Prostate gland (tissue), 2 donors: ENCODE results near the gene PSME1. TPM values are rescaled to one million over a fixed set of nuclear protein-coding genes. Genes with fewer than 3 reads are reported as not detected.
A peak's percentile ranks its signal among the peaks of the same experiment; 100 is the strongest.

Experiments used
- DNase-seq: peaks from one replicate; pipeline ENCODE4 v3.0.0-alpha.2; 2019; ENCODE audit warnings: low spot score
- H3K27ac ChIP-seq, 2 donors: fragments of 200-600 bp; sonication (generic); 2 replicates each; pipeline ENCODE4 v1.5.1; 2017 to 2019
- H3K27me3 ChIP-seq: fragments of 200-600 bp; sonication (generic); replicated peaks from 2 replicates; pipeline ENCODE4 v1.5.1; 2019; ENCODE audit not compliant: insufficient read depth
- H3K36me3 ChIP-seq, 2 donors: fragments of 200-600 bp; sonication (generic); 1 replicate in 1 of 2; 2 replicates in 1 of 2; pipeline versions ENCODE4 v1.5.1 to v1.8.1; 2017 to 2019
- H3K4me1 ChIP-seq: fragments of 200-600 bp; sonication (generic); replicated peaks from 2 replicates; pipeline ENCODE4 v1.5.1; 2019
- H3K4me3 ChIP-seq, 2 donors: fragments of 200-600 bp; sonication (generic); 2 replicates each; pipeline ENCODE4 v1.5.1; 2017 to 2019
- H3K9me3 ChIP-seq: fragments of 200-600 bp; sonication (generic); 2 replicates; pipeline ENCODE4 v1.5.1; 2017
- CTCF ChIP-seq, 4 experiments: fragments of 200-600 bp in 2 of 4; fragments of 450-650 bp in 2 of 4; sonication (generic) in 2 of 4; IDR thresholded peaks; 1 replicate in 3 of 4; 2 replicates in 1 of 4; pipeline ENCODE4 v1.5.1; 2016 to 2019; ENCODE audit warnings: antibody characterized with exemption in 4 of 4, mild to moderate bottlenecking in 2 of 4, moderate library complexity in 2 of 4
- POLR2A ChIP-seq: fragments of 450-650 bp; IDR thresholded peaks from one replicate; pipeline ENCODE4 v1.6.1; 2016; ENCODE audit warnings: antibody characterized with exemption, mild to moderate bottlenecking
- POLR2AphosphoS5 ChIP-seq: sonication (generic); formaldehyde crosslinking; IDR thresholded peaks from one replicate; pipeline ENCODE4 v1.6.1; 2017; ENCODE audit warnings: antibody characterized with exemption
- WGBS: methylation state at CpG from one replicate; pipeline ENCODE4 v1.1.5; 2018; 5-methylcytosine and 5-hydroxymethylcytosine counted together
- intact Hi-C: fragments of 100-400 bp; cut with DNase I; formaldehyde crosslinking; loops from one replicate; pipeline ENCODE4 v1.14.2; 2022
- total RNA-seq, 2 donors: library from RNA; depleted of rRNA; stranded (reverse); fragments of >200 nt; gene quantifications; one replicate each; pipeline ENCODE4 v1.1.0, GENCODE V29; 2016

PSME1 gene
- total RNA-seq, 2 donors from 2014 or later: 85.4 to 213 TPM

- Histone ChIP-seq H3K36me3 (no peaks in the 10 kb centered on the region), H3K27me3 (no peaks in the 10 kb centered on the region), H3K9me3 (no peaks in the 10 kb centered on the region), H3K27ac (no peak overlapping the region), H3K4me3 (no peak overlapping the region), H3K4me1 (no peaks in the 10 kb centered on the region)
- TF ChIP-seq CTCF (IDR thresholded peaks at IDR 0.05) (no peak), POLR2AphosphoS5 (no peak), POLR2A (no peak)
- intact Hi-C loops: loop anchor here (5.0 kb wide), 2 partner anchors 80 to 1590 kb away; no protein-coding TSS in a partner anchor
- DNase-seq: no peak
- WGBS: 77% methylated on average over 4 of the region's 4 CpGs
Measured at GRCh38 chr14:24092505-24093206, 43.3 kb upstream of the PSME1 start.

- Histone ChIP-seq H3K27me3 (no peaks in the 10 kb centered on the region), H3K9me3 (no peaks in the 10 kb centered on the region), H3K36me3 (no peaks in the 10 kb centered on the region), H3K4me3 (peak overlapping the region; percentile 66 to 93), H3K4me1 (no peaks in the 10 kb centered on the region), H3K27ac (peak overlapping the region; percentile 93 to 98)
- WGBS: 65% methylated on average over 19 of the region's 19 CpGs
- TF ChIP-seq CTCF (IDR thresholded peaks at IDR 0.05) (no peak), POLR2A (no peak), POLR2AphosphoS5 (no peak)
- no peak for DNase-seq
- intact Hi-C loops: loop anchor here (5.0 kb wide), 2 partner anchors 81 to 1591 kb away; no protein-coding TSS in a partner anchor
Measured at GRCh38 chr14:24093207-24093900, 42.6 kb upstream of the PSME1 start.

- H3K9me3 ChIP-seq: no peaks in the 10 kb centered on the region
- no peak for TF ChIP-seq POLR2A
- peak in 2 of 4 experiments; percentile 23 to 35 for TF ChIP-seq CTCF (IDR thresholded peaks at IDR 0.05)
- TF ChIP-seq POLR2AphosphoS5: peak; percentile 54
- DNase-seq: peak; percentile 89
- under 1% methylated on average over 67 of the region's 68 CpGs for WGBS
- intact Hi-C loops: loop anchor here (2.0 to 5.0 kb wide), 3 partner anchors 21 to 1592 kb away; partner anchors contain the start of genes DCAF11 and NRL
- H3K27ac ChIP-seq: peak within 1 kb of the TSS; percentile 93 to 98
- H3K36me3 ChIP-seq: no peaks in the 10 kb centered on the region
- peak within 1 kb of the TSS; percentile 66 to 93 for H3K4me3 ChIP-seq
- H3K27me3 ChIP-seq: no peaks in the 10 kb centered on the region
- H3K4me1 ChIP-seq: no peaks in the 10 kb centered on the region
Measured at GRCh38 chr14:24093901-24094840, 41.8 kb upstream of the PSME1 start, which contains the start of gene PCK2. Gene PCK2, plus strand, starts transcription at chr14:24094311. Its CDS starts 95 bp downstream, at chr14:24094406.

- DNase-seq: no peak
- peak overlapping the region; percentile 66 to 93 for H3K4me3 ChIP-seq
- no peaks in the 10 kb centered on the region for H3K9me3 ChIP-seq
- no peaks in the 10 kb centered on the region for H3K36me3 ChIP-seq
- TF ChIP-seq POLR2AphosphoS5: no peak
- TF ChIP-seq CTCF (IDR thresholded peaks at IDR 0.05): no peak
- no peak for TF ChIP-seq POLR2A
- intact Hi-C loops: loop anchor here (2.0 to 5.0 kb wide), 3 partner anchors 20 to 1593 kb away; partner anchors contain the start of genes DCAF11 and NRL
- H3K27ac ChIP-seq: peak overlapping the region; percentile 93 to 98
- H3K4me1 ChIP-seq: no peaks in the 10 kb centered on the region
- no peaks in the 10 kb centered on the region for H3K27me3 ChIP-seq
- 14% methylated on average over 14 of the region's 14 CpGs for WGBS
Measured at GRCh38 chr14:24094841-24095270, 41.1 kb upstream of the PSME1 start.
